Measurements from ENCODE around the gene PDE4D. TPM values are rescaled to one million over a fixed set of nuclear protein-coding genes. Genes with fewer than 3 reads are reported as not detected.
A peak's percentile ranks its signal among the peaks of the same experiment; 100 is the strongest.

PDE4D gene
- total and polyA plus RNA-seq, 2 donors (not counting 3 experiments of a cell fraction or from before 2014, with no cell fraction given) = 34.5 to 51.2 TPM

DNA sequence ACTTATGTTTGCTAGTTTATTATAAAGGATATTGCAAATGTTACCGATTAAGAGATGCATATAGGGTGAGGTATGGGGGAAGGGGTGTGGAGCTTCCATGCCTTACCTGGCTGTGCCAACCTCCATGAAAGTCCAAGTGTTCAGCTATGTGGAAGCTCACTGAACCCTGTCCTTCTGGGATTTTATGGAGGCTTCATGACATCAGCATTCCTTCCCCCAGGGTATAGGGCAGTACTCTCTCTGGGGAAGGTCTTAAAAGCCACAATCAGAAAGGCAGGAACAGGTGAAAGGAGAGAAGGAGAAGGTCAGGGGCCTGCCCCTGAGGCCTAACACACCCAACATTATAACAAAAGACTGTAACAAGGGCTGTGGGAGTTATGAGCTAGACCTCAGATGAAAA lies 592.6 kb downstream of the PDE4D start:
- FAIRE-seq = no peak
- Histone ChIP-seq H3K9ac (replicated peaks; ENCODE audit: extremely low read depth, insufficient read depth, low read length) (peak overlapping the region; percentile 2), H3K9me1 (replicated peaks; ENCODE audit: control insufficient read depth, extremely low read depth, insufficient read depth, low read length) (no peaks in the 10 kb centered on the region), H3K79me2 (ENCODE audit: control insufficient read depth, insufficient read depth, low read length) (no peaks in the 10 kb centered on the region), H2AFZ (ENCODE audit: low read depth, low read length) (no peak overlapping the region), H4K20me1 (replicated peaks; ENCODE audit: control insufficient read depth, extremely low read depth, insufficient read depth, low read length) (no peaks in the 10 kb centered on the region), H3K36me3 (ENCODE audit: control insufficient read depth in 2 of 2, extremely low read depth in 1 of 2, insufficient read depth in 2 of 2, low read length in 2 of 2) (no peaks in the 10 kb centered on the region), H3K4me1 (ENCODE audit: control insufficient read depth, extremely low read depth, insufficient read depth, low read length) (peaks cover 48% of the 10 kb centered on the region), H3K4me3 (replicated peaks in 1 of 3; ENCODE audit: insufficient read depth in 1 of 3, low read depth in 1 of 3, low read length in 3 of 3) (no peak overlapping the region), H3K9me3 (replicated peaks; ENCODE audit: control insufficient read depth, insufficient read depth, low read length) (no peaks in the 10 kb centered on the region), H3K27ac (ENCODE audit: insufficient read depth, low read depth, low read length) (peak overlapping the region; percentile 61), H3K4me2 (ENCODE audit: insufficient read depth, low read length) (no peak overlapping the region), H3K27me3 (ENCODE audit: control insufficient read depth in 2 of 2, insufficient read depth in 2 of 2, low read length in 2 of 2) (no peaks in the 10 kb centered on the region)
- CTCF ChIA-PET = interaction anchor here (0.9 kb wide), 1 partner anchor 71 kb away, joined by 3 read pairs; no protein-coding TSS in a partner anchor
- intact Hi-C loops (cut with micrococcal nuclease) (loop anchor here (1.0 kb wide), 1 partner anchor 78 kb away; no protein-coding TSS in a partner anchor), dilution Hi-C loops (cut with MboI; ENCODE audit: extremely low pct_ligation_motif_present, low sequenced_read_pairs) (no loop called here)
- TF ChIP-seq, protein P1, sequence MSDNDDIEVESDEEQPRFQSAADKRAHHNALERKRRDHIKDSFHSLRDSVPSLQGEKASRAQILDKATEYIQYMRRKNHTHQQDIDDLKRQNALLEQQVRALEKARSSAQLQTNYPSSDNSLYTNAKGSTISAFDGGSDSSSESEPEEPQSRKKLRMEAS (IDR thresholded peaks at IDR 0.05; ENCODE audit: insufficient read depth, insufficient read length) = no peak
- TF ChIP-seq JUN (IDR thresholded peaks at IDR 0.05; ENCODE audit: borderline replicate concordance, insufficient read depth, insufficient read length, low read depth) = no peak
- DNase-seq (ENCODE audit: low read depth, low spot score) = no peak
- POLR2A ChIA-PET = no interaction called here
- no TSS peak for BruUV-seq (replicated peaks)

GRCh38 chr5:59299006-59299405 lies 594.5 kb downstream of the PDE4D start:
- Histone ChIP-seq H3K36me3 (ENCODE audit: control insufficient read depth in 2 of 2, extremely low read depth in 1 of 2, insufficient read depth in 2 of 2, low read length in 2 of 2) (no peaks in the 10 kb centered on the region), H3K9me1 (replicated peaks; ENCODE audit: control insufficient read depth, extremely low read depth, insufficient read depth, low read length) (no peaks in the 10 kb centered on the region), H3K79me2 (ENCODE audit: control insufficient read depth, insufficient read depth, low read length) (no peaks in the 10 kb centered on the region), H4K20me1 (replicated peaks; ENCODE audit: control insufficient read depth, extremely low read depth, insufficient read depth, low read length) (no peaks in the 10 kb centered on the region), H3K4me2 (ENCODE audit: insufficient read depth, low read length) (peak overlapping the region; percentile 20), H2AFZ (ENCODE audit: low read depth, low read length) (no peak overlapping the region), H3K9ac (replicated peaks; ENCODE audit: extremely low read depth, insufficient read depth, low read length) (no peak overlapping the region), H3K4me3 (replicated peaks in 1 of 3; ENCODE audit: insufficient read depth in 1 of 3, low read depth in 1 of 3, low read length in 3 of 3) (no peak overlapping the region), H3K27me3 (ENCODE audit: control insufficient read depth in 2 of 2, insufficient read depth in 2 of 2, low read length in 2 of 2) (no peaks in the 10 kb centered on the region), H3K27ac (ENCODE audit: insufficient read depth, low read depth, low read length) (peak overlapping the region; percentile 73), H3K9me3 (replicated peaks; ENCODE audit: control insufficient read depth, insufficient read depth, low read length) (no peaks in the 10 kb centered on the region), H3K4me1 (ENCODE audit: control insufficient read depth, extremely low read depth, insufficient read depth, low read length) (peaks cover 52% of the 10 kb centered on the region)
- ChIA-PET POLR2A (interaction anchor here (0.9 to 1.1 kb wide), 2 partner anchors 10 to 22 kb away, joined by 3 to 6 read pairs; no protein-coding TSS in a partner anchor), CTCF (interaction anchor here (0.5 to 2.1 kb wide), 14 partner anchors 11 to 404 kb away, joined by 3 to 11 read pairs (median 4); no protein-coding TSS in a partner anchor)
- TF ChIP-seq GATA2 (IDR thresholded peaks at IDR 0.05; ENCODE audit: insufficient read depth, insufficient read length, low read depth, low read length) (no peak), MYC (IDR thresholded peaks at IDR 0.05; ENCODE audit: low read depth, low read length) (no peak), POLR2AphosphoS5 (IDR thresholded peaks at IDR 0.05; ENCODE audit: insufficient read depth, low read depth, low read length) (peak; percentile 55), JUN (IDR thresholded peaks at IDR 0.05; ENCODE audit: borderline replicate concordance, insufficient read depth, insufficient read length, low read depth) (no peak), POLR2A (IDR thresholded peaks at IDR 0.05; ENCODE audit: low read depth, low read length) (peak; percentile 28)
- TF ChIP-seq, protein P2, sequence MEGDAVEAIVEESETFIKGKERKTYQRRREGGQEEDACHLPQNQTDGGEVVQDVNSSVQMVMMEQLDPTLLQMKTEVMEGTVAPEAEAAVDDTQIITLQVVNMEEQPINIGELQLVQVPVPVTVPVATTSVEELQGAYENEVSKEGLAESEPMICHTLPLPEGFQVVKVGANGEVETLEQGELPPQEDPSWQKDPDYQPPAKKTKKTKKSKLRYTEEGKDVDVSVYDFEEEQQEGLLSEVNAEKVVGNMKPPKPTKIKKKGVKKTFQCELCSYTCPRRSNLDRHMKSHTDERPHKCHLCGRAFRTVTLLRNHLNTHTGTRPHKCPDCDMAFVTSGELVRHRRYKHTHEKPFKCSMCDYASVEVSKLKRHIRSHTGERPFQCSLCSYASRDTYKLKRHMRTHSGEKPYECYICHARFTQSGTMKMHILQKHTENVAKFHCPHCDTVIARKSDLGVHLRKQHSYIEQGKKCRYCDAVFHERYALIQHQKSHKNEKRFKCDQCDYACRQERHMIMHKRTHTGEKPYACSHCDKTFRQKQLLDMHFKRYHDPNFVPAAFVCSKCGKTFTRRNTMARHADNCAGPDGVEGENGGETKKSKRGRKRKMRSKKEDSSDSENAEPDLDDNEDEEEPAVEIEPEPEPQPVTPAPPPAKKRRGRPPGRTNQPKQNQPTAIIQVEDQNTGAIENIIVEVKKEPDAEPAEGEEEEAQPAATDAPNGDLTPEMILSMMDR (IDR thresholded peaks at IDR 0.05; ENCODE audit: extremely low read depth in 1 of 2, insufficient read depth in 1 of 2, low read depth in 1 of 2, low read length in 2 of 2) = no peak
- TF ChIP-seq, protein P1 (IDR thresholded peaks at IDR 0.05; ENCODE audit: insufficient read depth, insufficient read length) = no peak
- peak; percentile 87 for DNase-seq (ENCODE audit: low read depth, low spot score)
- no TSS peak for BruUV-seq (replicated peaks)
- dilution Hi-C loops (cut with MboI; ENCODE audit: extremely low pct_ligation_motif_present, low sequenced_read_pairs) = no loop called here
- intact Hi-C loops (cut with micrococcal nuclease) = loop anchor here (1.0 to 5.0 kb wide), 3 partner anchors 11 to 58 kb away; no protein-coding TSS in a partner anchor
- peak; percentile 89 for FAIRE-seq

Data from endothelial cell of umbilical vein (primary cell).